ENCODE data around the gene CELF3. TPM values are rescaled to one million over a fixed set of nuclear protein-coding genes. Genes with fewer than 3 reads are reported as not detected.

CELF3 gene
- total RNA-seq, result not detected in 2 replicates

DNA sequence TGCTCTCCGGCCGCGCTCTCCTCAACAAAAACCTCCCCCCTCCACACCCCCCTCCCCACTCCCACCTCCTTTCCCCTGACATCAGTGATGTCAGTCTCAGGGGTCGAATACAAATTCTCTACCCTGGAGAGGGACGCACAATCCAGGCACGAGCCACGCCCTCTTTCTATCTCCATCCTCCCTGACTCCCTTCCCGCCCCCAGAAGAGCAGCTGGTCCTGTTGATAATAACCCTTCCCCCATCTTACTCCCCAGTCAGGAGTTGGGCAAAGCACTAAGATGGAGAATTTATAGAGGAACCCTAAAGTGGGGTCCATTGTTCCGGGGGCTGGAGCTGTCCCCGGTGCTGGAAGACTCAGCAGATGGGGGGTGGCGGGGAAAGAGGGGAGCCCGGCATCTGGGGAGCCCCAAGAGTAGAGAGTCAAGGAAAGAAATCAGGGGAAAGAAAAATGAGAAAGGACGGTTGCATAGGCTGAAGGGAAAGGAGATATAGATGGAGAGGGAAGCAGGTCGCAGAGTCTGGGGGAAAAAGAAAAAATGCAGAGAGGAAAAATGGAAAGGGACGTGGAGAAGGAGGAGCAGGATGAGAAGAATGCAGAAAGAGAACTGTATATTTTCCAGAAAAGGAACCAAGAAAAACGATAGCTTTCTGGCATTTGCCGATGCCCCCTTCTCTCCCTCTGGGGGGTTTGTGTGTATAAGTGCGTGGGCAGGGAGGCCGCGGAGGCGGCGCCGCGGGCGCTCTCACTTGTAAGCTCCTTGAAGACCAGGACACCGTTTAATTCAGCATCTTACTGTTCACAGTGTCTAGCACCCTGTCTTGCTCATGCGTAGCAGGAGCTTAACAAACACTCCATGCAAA, at the start of gene CELF3:
TSS of gene CELF3 (minus strand) at position 33 of the 861 bp plus-strand sequence. CDS start 783 bp downstream, outside the sequence.

GRCh38 chr1:151762941-151763921, 46.6 kb upstream of the CELF3 start, which contains the start of gene MRPL9:
Gene MRPL9, minus strand, starts transcription at chr1:151763496. Its CDS starts 17 bp downstream, at chr1:151763479.

DNA sequence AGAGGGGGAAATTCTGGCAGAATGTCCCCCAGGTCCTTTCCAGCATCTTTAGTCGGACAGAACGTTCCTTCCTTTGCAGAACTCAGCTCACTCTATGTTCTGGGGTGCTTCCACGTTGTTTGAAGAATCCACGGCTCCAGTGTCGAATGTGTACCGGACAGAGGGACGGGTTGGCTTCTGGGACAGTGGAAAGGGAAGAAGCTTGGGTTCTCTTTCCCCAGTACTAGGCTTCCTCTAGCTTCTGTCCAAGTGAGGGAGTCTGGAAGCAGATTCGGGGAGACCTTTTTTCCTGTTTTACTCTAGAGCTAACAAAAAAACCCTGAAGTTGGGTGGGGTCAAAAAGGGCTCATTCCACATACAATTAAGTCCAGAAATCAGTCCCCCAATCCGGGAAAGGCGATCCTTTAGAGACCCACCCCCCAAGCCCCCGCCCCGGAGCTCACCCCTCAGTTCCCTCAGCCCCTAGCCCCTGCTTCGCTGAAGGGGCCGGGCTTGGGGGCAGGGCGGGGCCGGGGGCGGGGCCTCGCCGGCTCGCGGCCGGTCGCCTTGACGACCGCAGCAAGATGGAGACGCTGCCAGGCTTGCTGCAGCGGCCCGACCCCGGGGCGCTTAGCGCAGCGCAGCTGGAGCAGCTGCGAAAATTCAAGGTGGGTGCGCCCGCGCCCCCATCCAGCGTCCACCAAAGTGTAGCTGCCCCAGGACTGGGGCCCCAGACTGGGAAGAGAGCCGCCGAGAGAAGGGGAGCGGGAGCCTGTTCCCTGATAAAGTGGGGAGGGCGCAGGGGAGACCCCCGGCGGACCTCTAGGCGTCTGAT, 4.6 kb upstream of the CELF3 start, which contains the start of gene RIIAD1:
TSS of gene RIIAD1 (plus strand) at position 549 of the 814 bp plus-strand sequence. CDS start at position 564, 15 bp downstream.

Other genes with a start within 250 kb of the CELF3 start
- 0.11 and 0.26 TPM in 2 replicates for gene CGN, start 205.4 kb downstream of the CELF3 start, total RNA-seq
- gene TUFT1, start 176.5 kb downstream of the CELF3 start, total RNA-seq, result 3.9 and 5.3 TPM in 2 replicates
- gene SNX27, start 104.8 kb downstream of the CELF3 start, total RNA-seq, result 15.1 and 16.7 TPM in 2 replicates
- gene RIIAD1, start 4.7 kb upstream of the CELF3 start, total RNA-seq, result not detected in 2 replicates
- gene MRPL9, start 46.7 kb upstream of the CELF3 start, total RNA-seq, result 111 TPM in 2 replicates
- 3.8 and 3.9 TPM in 2 replicates for gene TDRKH, start 73.7 kb upstream of the CELF3 start, total RNA-seq
- gene LINGO4, start 88.6 kb upstream of the CELF3 start, total RNA-seq, result not detected in 2 replicates
- not detected in 2 replicates for gene RORC, start 115.0 kb upstream of the CELF3 start, total RNA-seq
- gene C2CD4D, start 123.0 kb upstream of the CELF3 start, total RNA-seq, result 0.11 and 0.26 TPM in 2 replicates
- gene THEM5, start 136.9 kb upstream of the CELF3 start, total RNA-seq, result 0.33 and 0.34 TPM in 2 replicates
- 5.0 and 7.7 TPM in 2 replicates for gene THEM4, start 192.7 kb upstream of the CELF3 start, total RNA-seq